DND-41 (cell line): Measurements from ENCODE around the gene GFI1.

Source experiments
- ATAC-seq: fragments of 200-7000 bp; cut with Tn5 transposase; 3 replicates; pipeline ENCODE4 v1.9.1; 2021; ENCODE audit warnings: low read depth; ENCODE audit not compliant: insufficient read depth
- DNase-seq: peaks from one replicate; pipeline ENCODE4 v3.0.0-alpha.2; 2020
- H2AFZ ChIP-seq: 2 replicates; pipeline ENCODE4 v1.6.0; 2012; ENCODE audit warnings: low read depth, low read length
- H3K27ac ChIP-seq: 2 replicates; pipeline ENCODE4 v1.5.1; 2012; ENCODE audit warnings: low read length, inconsistent platforms
- H3K27me3 ChIP-seq: fragments of 200-600 bp; sonication (generic); 2 replicates; pipeline ENCODE4 v1.6.0; 2012; ENCODE audit warnings: low read length, mild to moderate bottlenecking, inconsistent platforms; ENCODE audit not compliant: insufficient read depth, poor library complexity
- H3K36me3 ChIP-seq: 2 replicates; pipeline ENCODE4 v1.5.1; 2012; ENCODE audit warnings: low read length, inconsistent platforms; ENCODE audit not compliant: insufficient read depth
- H3K4me1 ChIP-seq: 2 replicates; pipeline ENCODE4 v1.5.1; 2012; ENCODE audit warnings: mild to moderate bottlenecking, low read length; ENCODE audit not compliant: insufficient read depth
- H3K4me2 ChIP-seq: 2 replicates; pipeline ENCODE4 v1.6.0; 2012; ENCODE audit warnings: mild to moderate bottlenecking, moderate library complexity, low read length, inconsistent platforms; ENCODE audit not compliant: insufficient read depth
- H3K4me3 ChIP-seq, 2 experiments: fragments of 200-600 bp in 1 of 2; shearing (Covaris generic) in 1 of 2; 2 replicates each; pipeline ENCODE4 v1.5.1; 2012 to 2016; ENCODE audit warnings: inconsistent platforms in 2 of 2, low read length in 2 of 2, mild to moderate bottlenecking in 2 of 2, low read depth in 1 of 2, moderate library complexity in 1 of 2
- H3K79me2 ChIP-seq: 2 replicates; pipeline ENCODE4 v1.6.0; 2012; ENCODE audit warnings: low read length, inconsistent platforms; ENCODE audit not compliant: insufficient read depth
- H3K9ac ChIP-seq: 2 replicates; pipeline ENCODE4 v1.6.0; 2012; ENCODE audit warnings: low read depth, mild to moderate bottlenecking, inconsistent platforms, low read length, moderate library complexity
- H3K9me3 ChIP-seq: 2 replicates; pipeline ENCODE4 v1.5.1; 2012; ENCODE audit warnings: low read length, moderate library complexity, mild to moderate bottlenecking, inconsistent platforms; ENCODE audit not compliant: insufficient read depth, severe bottlenecking
- H4K20me1 ChIP-seq: 2 replicates; pipeline ENCODE4 v1.6.0; 2012; ENCODE audit warnings: low read length; ENCODE audit not compliant: insufficient read depth
- CTCF ChIP-seq: IDR thresholded peaks from 2 replicates; pipeline ENCODE4 v1.5.1; 2012; ENCODE audit warnings: borderline replicate concordance, low read length, moderate library complexity, mild to moderate bottlenecking; ENCODE audit not compliant: poor library complexity, severe bottlenecking; ENCODE audit errors: extremely low read depth
- EZH2 ChIP-seq: IDR thresholded peaks from 3 replicates; pipeline ENCODE4 v1.6.1; 2012; ENCODE audit warnings: borderline replicate concordance, low read depth, mild to moderate bottlenecking, moderate library complexity, low read length, inconsistent platforms; ENCODE audit not compliant: severe bottlenecking

Gene GFI1

GRCh38 chr1:92481971-92482664 lies 4.6 kb downstream of the GFI1 start:
- Histone ChIP-seq H4K20me1 (peaks cover 20% of the 10 kb centered on the region), H3K27me3 (no peaks in the 10 kb centered on the region), H3K4me2 (peak overlapping the region; percentile 68), H3K79me2 (peaks cover 75% of the 10 kb centered on the region), H3K27ac (peak overlapping the region; percentile 98), H3K4me1 (peaks cover 68% of the 10 kb centered on the region), H3K4me3 (peak overlapping the region; percentile 71 to 74; a peak in 3 of 4 replicates), H3K9me3 (no peaks in the 10 kb centered on the region), H2AFZ (no peak overlapping the region), H3K9ac (peak overlapping the region; percentile 98), H3K36me3 (peaks cover 74% of the 10 kb centered on the region)
- DNase-seq (peak; percentile 43), ATAC-seq (no peak)
- TF ChIP-seq CTCF (no peak), EZH2 (no peak)

GRCh38 chr1:92481599-92481925 lies 5.2 kb downstream of the GFI1 start:
- H3K4me2 ChIP-seq: peak overlapping the region; percentile 68
- peak overlapping the region; percentile 98 for H3K27ac ChIP-seq
- H4K20me1 ChIP-seq: peaks cover 20% of the 10 kb centered on the region
- H3K4me1 ChIP-seq: peaks cover 72% of the 10 kb centered on the region
- H2AFZ ChIP-seq: no peak overlapping the region
- no peaks in the 10 kb centered on the region for H3K9me3 ChIP-seq
- peaks cover 79% of the 10 kb centered on the region for H3K36me3 ChIP-seq
- TF ChIP-seq CTCF (no peak), EZH2 (no peak)
- no peak for DNase-seq
- H3K4me3 ChIP-seq: peak overlapping the region in 1 of 2 experiments; percentile 71; a peak in 3 of 4 replicates
- H3K79me2 ChIP-seq: peaks cover 75% of the 10 kb centered on the region
- peak overlapping the region; percentile 98 for H3K9ac ChIP-seq
- ATAC-seq: no peak
- no peaks in the 10 kb centered on the region for H3K27me3 ChIP-seq

GRCh38 chr1:92480813-92481598 lies 5.7 kb downstream of the GFI1 start:
- Histone ChIP-seq H3K9ac (peak overlapping the region; percentile 98), H3K79me2 (peaks cover 76% of the 10 kb centered on the region), H3K36me3 (peaks cover 79% of the 10 kb centered on the region), H3K4me1 (peaks cover 72% of the 10 kb centered on the region), H3K9me3 (no peaks in the 10 kb centered on the region), H3K4me2 (peak overlapping the region; percentile 68), H3K27me3 (no peaks in the 10 kb centered on the region), H3K27ac (peak overlapping the region; percentile 98), H4K20me1 (peaks cover 20% of the 10 kb centered on the region), H2AFZ (no peak overlapping the region), H3K4me3 (peak overlapping the region in 1 of 2 experiments; percentile 71; a peak in 3 of 4 replicates)
- ATAC-seq (no peak), DNase-seq (no peak)
- no peak for TF ChIP-seq EZH2
- no peak for TF ChIP-seq CTCF
